Keratinocyte (primary cell): Measurements from ENCODE around the gene TMEM242. TPM values are rescaled to one million over a fixed set of nuclear protein-coding genes. Genes with fewer than 3 reads are reported as not detected.
A peak's percentile ranks its signal among the peaks of the same experiment; 100 is the strongest.

Experiments
- DNase-seq: peaks from one replicate; pipeline ENCODE4 v3.0.0-alpha.2; 2011; ENCODE audit warnings: low read depth, missing footprints, low spot score
- FAIRE-seq: peaks from 2 replicates; lab custom pipeline; 2011; peaks lifted over from hg19 to GRCh38; lab: Jason Lieb, UNC
- H2AFZ ChIP-seq: 2 replicates; pipeline ENCODE4 v1.6.0; 2012; ENCODE audit warnings: low read length, control low read depth, inconsistent platforms; ENCODE audit not compliant: control insufficient read depth
- H3K27ac ChIP-seq: 2 replicates; pipeline ENCODE4 v1.5.1; 2011; ENCODE audit warnings: low read length; ENCODE audit not compliant: control insufficient read depth, insufficient read depth
- H3K27me3 ChIP-seq: 3 replicates; pipeline ENCODE4 v1.6.0; 2011; ENCODE audit warnings: low read length; ENCODE audit not compliant: control insufficient read depth, insufficient read depth; ENCODE audit errors: extremely low read depth
- H3K36me3 ChIP-seq, 2 experiments: 2 replicates in 1 of 2; 3 replicates in 1 of 2; pipeline ENCODE4 v1.5.1; 2011; ENCODE audit warnings: low read length in 2 of 2, mild to moderate bottlenecking in 1 of 2; ENCODE audit not compliant: control insufficient read depth in 2 of 2, insufficient read depth in 2 of 2; ENCODE audit errors: extremely low read depth in 1 of 2
- H3K4me1 ChIP-seq: 3 replicates; pipeline ENCODE4 v1.5.1; 2011; ENCODE audit warnings: low read length; ENCODE audit not compliant: control insufficient read depth, insufficient read depth; ENCODE audit errors: extremely low read depth
- H3K4me2 ChIP-seq: 3 replicates; pipeline ENCODE4 v1.6.0; 2011; ENCODE audit warnings: low read depth, low read length; ENCODE audit not compliant: control insufficient read depth, insufficient read depth; ENCODE audit errors: extremely low read depth
- H3K4me3 ChIP-seq, 3 experiments: fragments of 200-600 bp in 1 of 3; sonication (generic) in 1 of 3; 2 replicates in 2 of 3; 3 replicates in 1 of 3; pipeline ENCODE4 v1.5.1; 2011 to 2016; ENCODE audit warnings: low read length in 3 of 3, mild to moderate bottlenecking in 3 of 3, control low read depth in 2 of 3, inconsistent platforms in 1 of 3, low read depth in 1 of 3, mixed read lengths in 1 of 3, mixed run types in 1 of 3, moderate library complexity in 1 of 3; ENCODE audit not compliant: control insufficient read depth in 2 of 3, insufficient read depth in 2 of 3; ENCODE audit errors: extremely low read depth in 1 of 3
- H3K79me2 ChIP-seq: 2 replicates; pipeline ENCODE4 v1.6.0; 2012; ENCODE audit warnings: low read length; ENCODE audit not compliant: control insufficient read depth, insufficient read depth
- H3K9ac ChIP-seq: 3 replicates; pipeline ENCODE4 v1.6.0; 2011; ENCODE audit warnings: low read length; ENCODE audit not compliant: control insufficient read depth, insufficient read depth; ENCODE audit errors: extremely low read depth
- H3K9me1 ChIP-seq: 3 replicates; pipeline ENCODE4 v1.6.0; 2011; ENCODE audit warnings: low read length; ENCODE audit not compliant: control insufficient read depth, insufficient read depth; ENCODE audit errors: extremely low read depth
- H3K9me3 ChIP-seq: 2 replicates; pipeline ENCODE4 v1.5.1; 2012; ENCODE audit warnings: low read depth, low read length; ENCODE audit not compliant: control insufficient read depth
- H4K20me1 ChIP-seq: 3 replicates; pipeline ENCODE4 v1.6.0; 2011; ENCODE audit warnings: low read length; ENCODE audit not compliant: control insufficient read depth, insufficient read depth; ENCODE audit errors: extremely low read depth
- CTCF ChIP-seq, 3 experiments: IDR thresholded peaks in 1 of 3; conservative IDR thresholded peaks in 1 of 3; optimal IDR thresholded peaks in 1 of 3; 2 replicates in 2 of 3; 3 replicates in 1 of 3; pipeline versions ENCODE3 to v1.5.1; 2011; ENCODE audit warnings: low read length in 3 of 3, mild to moderate bottlenecking in 3 of 3, moderate library complexity in 2 of 3, control low read depth in 1 of 3, inconsistent platforms in 1 of 3; ENCODE audit not compliant: insufficient read depth in 2 of 3; ENCODE audit errors: extremely low read depth in 1 of 3
- EZH2 ChIP-seq: IDR thresholded peaks from one replicate; pipeline ENCODE4 v1.6.1; 2012; ENCODE audit warnings: inconsistent platforms, mild to moderate bottlenecking, low read length, moderate library complexity
- dilution Hi-C: fragments of 300-500 bp; cut with MboI; formaldehyde crosslinking; loops from one replicate; pipeline ENCODE4 v1.7.0; 2020; ENCODE audit warnings: low sequenced_read_pairs; ENCODE audit not compliant: extremely low pct_ligation_motif_present
- polyA plus RNA-seq, 5 experiments: library from polyadenylated mRNA; depleted of rRNA in 3 of 5; stranded (reverse) in 3 of 5; stranded (forward) in 1 of 5; unstranded in 1 of 5; fragments of >200 nt; gene quantifications; 1 replicate in 1 of 5; 2 replicates in 3 of 5; 3 replicates in 1 of 5; pipeline versions ENCODE4 v1.2.1 to v1.2.3, GENCODE V29; 2011 to 2012; ENCODE audit warnings: missing spikeins in 2 of 5, low read depth in 1 of 5, low replicate concordance in 1 of 5

TMEM242 gene
- polyA plus RNA-seq, 1 donor (not counting 4 experiments of a cell fraction or from before 2014, with no cell fraction given): 11.0 TPM

DNA sequence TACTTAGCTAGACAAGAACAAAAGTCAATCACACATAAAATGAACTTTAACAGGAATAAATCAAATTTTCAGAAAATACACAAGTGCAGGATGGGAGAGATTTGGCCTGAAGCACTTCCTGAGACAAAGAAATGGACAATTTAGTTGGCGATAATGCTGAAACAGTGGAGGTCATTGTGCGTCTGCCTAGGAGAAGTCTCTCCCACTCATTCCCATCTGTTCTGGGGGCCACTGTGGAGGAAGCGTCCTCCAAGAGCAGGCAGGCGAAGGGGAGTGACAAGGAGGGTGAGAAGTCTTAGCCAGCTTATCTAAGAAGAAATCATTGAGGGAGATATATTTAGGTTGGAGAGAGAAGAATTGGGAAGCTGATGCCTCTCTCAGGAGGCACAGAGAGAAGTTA lies 10.2 kb upstream of the TMEM242 start:
- H3K27me3 ChIP-seq: no peaks in the 10 kb centered on the region
- TF ChIP-seq EZH2: no peak
- TF ChIP-seq CTCF (optimal IDR thresholded peaks at IDR 0.05 in 1 of 3, IDR thresholded peaks at IDR 0.05 in 1 of 3, conservative IDR thresholded peaks at IDR 0.05 in 1 of 3; ENCODE audit: extremely low read depth in 1 of 3, insufficient read depth in 2 of 3, low read length in 3 of 3): no peak
- peaks cover 28% of the 10 kb centered on the region for H3K4me1 ChIP-seq
- DNase-seq: no peak
- H3K9me3 ChIP-seq: no peaks in the 10 kb centered on the region
- H3K36me3 ChIP-seq: no peaks in the 10 kb centered on the region
- H3K9ac ChIP-seq: no peak overlapping the region
- H3K27ac ChIP-seq: no peak overlapping the region
- peak overlapping the region; percentile 55 for H3K4me2 ChIP-seq
- H2AFZ ChIP-seq: no peak overlapping the region
- no peak overlapping the region for H3K4me3 ChIP-seq
- no peaks in the 10 kb centered on the region for H4K20me1 ChIP-seq
- no peak for FAIRE-seq
- no peaks in the 10 kb centered on the region for H3K79me2 ChIP-seq
- H3K9me1 ChIP-seq: no peaks in the 10 kb centered on the region
- dilution Hi-C loops: no loop called here

GRCh38 chr6:157332813-157333212 lies 9.5 kb upstream of the TMEM242 start:
- H3K79me2 ChIP-seq: no peaks in the 10 kb centered on the region
- peaks cover 36% of the 10 kb centered on the region for H3K4me1 ChIP-seq
- H3K9me1 ChIP-seq: no peaks in the 10 kb centered on the region
- no peak overlapping the region for H2AFZ ChIP-seq
- H3K36me3 ChIP-seq: no peaks in the 10 kb centered on the region
- no peaks in the 10 kb centered on the region for H3K9me3 ChIP-seq
- H3K4me3 ChIP-seq: no peak overlapping the region
- DNase-seq (no peak), FAIRE-seq (no peak)
- no peak overlapping the region for H3K27ac ChIP-seq
- TF ChIP-seq CTCF (optimal IDR thresholded peaks at IDR 0.05 in 1 of 3, IDR thresholded peaks at IDR 0.05 in 1 of 3, conservative IDR thresholded peaks at IDR 0.05 in 1 of 3; ENCODE audit: extremely low read depth in 1 of 3, insufficient read depth in 2 of 3, low read length in 3 of 3): no peak
- no peak for TF ChIP-seq EZH2
- no peak overlapping the region for H3K4me2 ChIP-seq
- H3K27me3 ChIP-seq: no peaks in the 10 kb centered on the region
- no peak overlapping the region for H3K9ac ChIP-seq
- dilution Hi-C loops: no loop called here
- no peaks in the 10 kb centered on the region for H4K20me1 ChIP-seq
